HG03095 (cell line): ENCODE results near the gene TMPRSS15.

Experiments
- ATAC-seq: cut with Tn5 transposase; IDR thresholded peaks from one replicate; pipeline ENCODE4 v1.9.1; 2021; ENCODE audit warnings: moderate library complexity; ENCODE audit not compliant: unreplicated experiment

Gene TMPRSS15

GRCh38 chr21:18248171-18248570 lies 155.4 kb downstream of the TMPRSS15 start:
- no peak for ATAC-seq

DNA sequence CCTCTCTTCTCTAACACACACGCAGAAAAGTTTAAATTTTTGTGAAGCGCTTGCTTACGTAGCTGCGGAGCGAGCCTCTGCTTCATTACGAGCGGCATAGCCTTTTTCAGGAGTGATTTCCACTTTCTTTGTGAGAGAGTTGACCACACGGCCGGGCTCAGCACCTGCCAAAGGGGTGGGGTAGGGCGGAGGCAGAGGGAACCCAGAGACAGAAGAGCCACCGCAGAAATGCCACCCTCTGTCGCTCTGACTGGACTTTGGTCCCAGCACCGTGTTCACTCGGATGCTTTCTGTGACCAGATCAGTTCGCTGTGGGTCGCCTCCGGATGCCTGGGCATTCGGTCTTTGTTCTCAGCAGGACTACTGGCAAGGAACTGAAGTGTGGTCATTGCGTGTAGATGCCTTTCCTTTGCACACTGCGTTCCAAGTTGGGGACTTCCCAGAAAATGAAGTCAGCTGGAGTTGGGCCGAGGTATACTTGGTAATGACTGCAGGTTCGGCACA lies 158.1 kb downstream of the TMPRSS15 start:
- ATAC-seq = no peak

DNA sequence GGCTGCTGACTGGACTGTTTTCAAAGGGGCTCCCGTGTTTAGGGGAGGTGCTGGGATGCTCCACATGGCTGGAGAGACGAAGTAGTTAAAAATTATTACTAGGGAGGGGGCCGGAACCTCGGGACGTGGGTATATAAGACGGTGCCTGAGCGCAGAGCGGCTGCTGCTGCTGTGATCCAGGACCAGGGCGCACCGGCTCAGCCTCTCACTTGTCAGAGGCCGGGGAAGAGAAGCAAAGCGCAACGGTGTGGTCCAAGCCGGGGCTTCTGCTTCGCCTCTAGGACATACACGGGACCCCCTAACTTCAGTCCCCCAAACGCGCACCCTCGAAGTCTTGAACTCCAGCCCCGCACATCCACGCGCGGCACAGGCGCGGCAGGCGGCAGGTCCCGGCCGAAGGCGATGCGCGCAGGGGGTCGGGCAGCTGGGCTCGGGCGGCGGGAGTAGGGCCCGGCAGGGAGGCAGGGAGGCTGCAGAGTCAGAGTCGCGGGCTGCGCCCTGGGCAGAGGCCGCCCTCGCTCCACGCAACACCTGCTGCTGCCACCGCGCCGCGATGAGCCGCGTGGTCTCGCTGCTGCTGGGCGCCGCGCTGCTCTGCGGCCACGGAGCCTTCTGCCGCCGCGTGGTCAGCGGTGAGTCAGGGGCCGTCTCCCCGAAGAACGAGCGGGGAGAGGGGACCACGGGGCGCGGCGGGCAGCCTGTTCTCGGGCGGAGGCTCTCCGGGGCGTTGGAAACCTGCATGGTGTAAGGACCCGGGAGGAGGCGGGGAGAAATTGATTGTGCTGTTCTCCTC lies 158.7 kb downstream of the TMPRSS15 start, which contains the start of gene CHODL:
Gene CHODL, plus strand, starts transcription at position 163 of the 793 bp plus-strand sequence. Its CDS starts 391 bp downstream, at position 554.
- no peak for ATAC-seq

- no peak for ATAC-seq
Measured at GRCh38 chr21:18235545-18235944, 168.0 kb downstream of the TMPRSS15 start.

- ATAC-seq = no peak
Measured at GRCh38 chr21:18228060-18228739, 175.4 kb downstream of the TMPRSS15 start.

DNA sequence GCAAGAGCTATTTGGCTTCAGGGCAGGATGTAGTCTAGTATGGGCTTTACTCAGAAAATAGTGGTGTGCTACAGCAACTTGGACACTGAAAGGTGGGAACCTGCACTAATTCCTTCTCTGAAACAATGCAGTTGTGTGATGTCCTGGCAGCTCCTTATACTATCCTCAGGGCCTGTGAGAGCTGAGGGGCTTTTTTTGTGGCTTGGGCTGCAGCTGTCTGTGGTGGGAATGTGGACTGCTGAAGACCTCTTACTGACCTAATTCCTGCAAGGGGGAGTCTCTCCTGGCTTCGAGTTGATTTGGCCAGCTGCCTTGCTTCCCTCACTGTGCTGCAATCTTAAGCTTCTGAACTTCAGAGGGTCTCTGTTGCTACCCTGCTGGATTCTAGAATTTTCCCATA lies 181.2 kb downstream of the TMPRSS15 start:
- no peak for ATAC-seq

DNA sequence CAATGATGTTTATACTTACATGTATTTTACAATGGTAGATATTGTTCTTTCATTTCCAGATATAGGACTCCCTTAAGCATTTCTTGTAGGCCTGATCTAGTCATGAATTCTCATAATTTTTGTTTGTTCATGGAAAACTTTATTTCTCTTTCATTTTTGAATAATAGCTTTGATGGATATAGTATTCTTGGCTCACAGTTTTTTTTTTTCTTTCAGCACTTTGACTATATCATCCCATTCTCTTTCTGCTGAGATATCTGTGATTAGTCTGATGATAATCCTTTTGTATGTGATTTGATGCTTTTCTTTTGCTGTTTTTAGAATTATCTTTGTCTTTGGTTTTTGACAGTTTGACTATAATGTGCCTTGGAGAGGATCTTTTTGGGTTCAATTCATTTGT lies 183.1 kb downstream of the TMPRSS15 start:
- no peak for ATAC-seq
